Activated B cell treated with CpG ODN at 0.5 μM for 24 hours (primary cell): ENCODE results near the gene SPCS1. TPM values are rescaled to one million over a fixed set of nuclear protein-coding genes. Genes with fewer than 3 reads are reported as not detected.
"Not testable (repeated sequence)": the region's sequence is repeated elsewhere in the genome, so short reads cannot be mapped to it uniquely, and the experiment has no call there.

Experiments
- ATAC-seq: fragments of 200-7000 bp; cut with Tn5 transposase; one replicate; pipeline ENCODE4 v1.10.0; 2021; ENCODE audit warnings: low read depth, mild to moderate bottlenecking, moderate library complexity
- CTCF ChIA-PET: fragments of 350-600 bp; sonication (Branson Sonifier 250); formaldehyde crosslinking; loops from one replicate; lab custom pipeline; 2021; ENCODE audit warnings: antibody characterized with exemption; lab: Charles Lee
- POLR2A ChIA-PET: fragments of 350-600 bp; sonication (Branson Sonifier 250); formaldehyde crosslinking; loops from one replicate; lab custom pipeline; 2021; ENCODE audit warnings: antibody characterized with exemption; lab: Charles Lee
- DNase-seq: peaks from one replicate; pipeline ENCODE4 v3.0.0; 2022
- H3K27ac Mint-ChIP-seq: one replicate; pipeline ENCODE4 v1.8.0; 2020; ENCODE audit warnings: mixed read lengths
- H3K27me3 Mint-ChIP-seq: one replicate; pipeline ENCODE4 v1.8.0; 2021; ENCODE audit warnings: mixed read lengths
- H3K36me3 Mint-ChIP-seq: one replicate; pipeline ENCODE4 v1.8.0; 2021; ENCODE audit warnings: low read depth, mixed read lengths
- H3K4me1 Mint-ChIP-seq: one replicate; pipeline ENCODE4 v1.8.0; 2021; ENCODE audit warnings: mixed read lengths
- H3K4me3 Mint-ChIP-seq: one replicate; pipeline ENCODE4 v1.8.0; 2020; ENCODE audit warnings: mild to moderate bottlenecking, mixed read lengths
- H3K9me3 Mint-ChIP-seq: one replicate; pipeline ENCODE4 v1.8.0; 2020; ENCODE audit warnings: mixed read lengths
- intact Hi-C: fragments of 100-400 bp; cut with micrococcal nuclease; formaldehyde crosslinking; loops from one replicate; pipeline ENCODE4 v1.15.1; 2024
- total RNA-seq: library from RNA; stranded (reverse); gene quantifications from 2 replicates; pipeline ENCODE4 v1.2.3, GENCODE V29; 2022
- TF ChIP-seq, protein P1 (sequence below): fragments of 200-600 bp; IDR thresholded peaks from one replicate; pipeline ENCODE4 v1.8.0; 2022; ENCODE audit warnings: antibody characterized with exemption, mild to moderate bottlenecking

Gene SPCS1
- total RNA-seq, 1 donor from 2014 or later = 78.0 TPM

DNA sequence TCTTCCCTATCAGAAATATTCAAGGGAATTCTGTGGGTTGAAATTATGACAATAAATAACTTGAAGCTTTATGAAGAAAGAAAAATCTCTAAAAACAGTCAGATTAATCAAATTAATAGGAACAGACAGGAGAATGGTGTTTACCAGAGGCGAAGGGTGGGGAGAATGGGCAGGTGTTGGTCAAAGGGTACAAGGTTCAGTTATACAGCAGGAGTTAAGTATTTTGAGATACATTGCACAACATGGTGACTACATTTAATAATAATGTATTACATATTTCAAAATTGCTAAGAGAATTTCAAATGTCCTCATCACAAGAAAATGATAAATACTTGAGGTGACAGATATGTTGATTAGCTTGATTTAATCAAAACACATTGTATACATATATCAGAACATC lies 18.6 kb downstream of the SPCS1 start:
- ATAC-seq (no peak), DNase-seq (no peak)
- ChIA-PET POLR2A (no interaction called here), CTCF (no interaction called here)
- Mint-ChIP-seq H3K27ac (no peak overlapping the region), H3K36me3 (peaks cover 36% of the 10 kb centered on the region), H3K4me1 (peaks cover 10% of the 10 kb centered on the region), H3K4me3 (no peak overlapping the region), H3K9me3 (peaks cover 9% of the 10 kb centered on the region), H3K27me3 (no peaks in the 10 kb centered on the region)
- TF ChIP-seq, protein P1, sequence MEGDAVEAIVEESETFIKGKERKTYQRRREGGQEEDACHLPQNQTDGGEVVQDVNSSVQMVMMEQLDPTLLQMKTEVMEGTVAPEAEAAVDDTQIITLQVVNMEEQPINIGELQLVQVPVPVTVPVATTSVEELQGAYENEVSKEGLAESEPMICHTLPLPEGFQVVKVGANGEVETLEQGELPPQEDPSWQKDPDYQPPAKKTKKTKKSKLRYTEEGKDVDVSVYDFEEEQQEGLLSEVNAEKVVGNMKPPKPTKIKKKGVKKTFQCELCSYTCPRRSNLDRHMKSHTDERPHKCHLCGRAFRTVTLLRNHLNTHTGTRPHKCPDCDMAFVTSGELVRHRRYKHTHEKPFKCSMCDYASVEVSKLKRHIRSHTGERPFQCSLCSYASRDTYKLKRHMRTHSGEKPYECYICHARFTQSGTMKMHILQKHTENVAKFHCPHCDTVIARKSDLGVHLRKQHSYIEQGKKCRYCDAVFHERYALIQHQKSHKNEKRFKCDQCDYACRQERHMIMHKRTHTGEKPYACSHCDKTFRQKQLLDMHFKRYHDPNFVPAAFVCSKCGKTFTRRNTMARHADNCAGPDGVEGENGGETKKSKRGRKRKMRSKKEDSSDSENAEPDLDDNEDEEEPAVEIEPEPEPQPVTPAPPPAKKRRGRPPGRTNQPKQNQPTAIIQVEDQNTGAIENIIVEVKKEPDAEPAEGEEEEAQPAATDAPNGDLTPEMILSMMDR = no peak
- intact Hi-C loops = no loop called here

DNA sequence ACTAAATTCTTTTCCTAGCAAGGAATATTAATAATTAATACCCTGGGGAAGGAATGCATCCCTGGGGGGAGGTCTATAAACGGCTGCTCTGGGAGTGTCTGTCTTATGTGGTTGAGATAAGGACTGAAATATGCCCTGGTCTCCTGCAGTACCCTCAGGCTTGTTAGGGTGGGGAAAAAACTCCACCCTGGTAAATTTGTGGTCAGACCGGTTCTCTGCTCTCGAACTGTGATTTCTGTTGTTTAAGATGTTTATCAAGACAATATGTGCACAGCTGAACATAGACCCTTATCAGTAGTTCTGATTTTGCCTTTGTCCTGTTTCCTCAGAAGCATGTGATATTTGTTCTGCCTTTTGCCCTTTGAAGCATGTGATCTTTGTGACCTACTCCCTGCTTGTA lies 22.8 kb downstream of the SPCS1 start:
- peaks cover 58% of the 10 kb centered on the region for H3K36me3 Mint-ChIP-seq
- ATAC-seq, H3K27me3 Mint-ChIP-seq, CTCF ChIA-PET, H3K27ac Mint-ChIP-seq, DNase-seq, H3K4me3 Mint-ChIP-seq, intact Hi-C loops, H3K4me1 Mint-ChIP-seq, POLR2A ChIA-PET: not testable (repeated sequence)
- H3K9me3 Mint-ChIP-seq = peaks cover 10% of the 10 kb centered on the region

DNA sequence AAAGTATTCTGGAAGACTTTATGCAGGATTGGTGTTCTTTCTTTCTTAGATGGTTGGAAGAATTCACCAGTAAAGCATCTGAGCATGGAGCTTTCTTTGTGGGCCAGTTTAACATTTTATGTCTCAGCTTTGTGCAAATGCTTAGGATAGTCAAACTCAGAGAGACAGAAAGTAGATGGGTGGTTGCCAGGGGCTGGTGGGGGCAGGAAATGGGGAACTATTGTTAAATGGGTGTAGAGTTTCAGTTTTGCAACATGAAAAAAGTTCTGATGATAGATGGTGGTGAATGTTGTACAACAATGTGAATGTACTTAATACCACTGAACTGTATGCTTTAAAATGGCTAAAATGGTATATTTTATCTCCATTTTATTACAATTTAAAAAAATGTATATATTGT lies 24.8 kb downstream of the SPCS1 start:
- intact Hi-C loops = no loop called here
- CTCF ChIA-PET = no interaction called here
- no peak for DNase-seq
- no peak overlapping the region for H3K27ac Mint-ChIP-seq
- peaks cover 10% of the 10 kb centered on the region for H3K9me3 Mint-ChIP-seq
- ATAC-seq = no peak
- TF ChIP-seq, protein P1 = no peak
- peaks cover 69% of the 10 kb centered on the region for H3K36me3 Mint-ChIP-seq
- peaks cover 6% of the 10 kb centered on the region for H3K4me1 Mint-ChIP-seq
- POLR2A ChIA-PET = no interaction called here
- H3K27me3 Mint-ChIP-seq = no peaks in the 10 kb centered on the region
- H3K4me3 Mint-ChIP-seq = no peak overlapping the region

DNA sequence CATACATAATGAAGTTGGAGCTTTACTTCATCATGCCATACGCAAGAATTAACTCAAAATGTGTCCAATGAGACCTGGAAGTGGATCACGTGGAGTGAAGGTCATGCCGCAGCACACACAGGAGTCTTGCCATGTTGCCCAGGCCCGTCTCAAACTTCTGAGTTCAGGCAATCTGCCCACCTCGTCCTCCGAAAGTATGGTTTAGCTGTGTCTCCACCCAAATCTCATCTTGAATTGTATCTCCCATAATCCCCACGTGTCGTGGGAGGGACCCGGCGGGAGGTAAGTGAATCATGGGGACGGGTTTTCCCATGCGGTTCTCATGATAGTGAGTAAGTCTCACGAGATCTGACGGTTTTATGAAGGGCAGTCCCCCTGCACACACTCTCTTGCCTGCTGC lies 25.7 kb downstream of the SPCS1 start:
- POLR2A ChIA-PET = no interaction called here

DNA sequence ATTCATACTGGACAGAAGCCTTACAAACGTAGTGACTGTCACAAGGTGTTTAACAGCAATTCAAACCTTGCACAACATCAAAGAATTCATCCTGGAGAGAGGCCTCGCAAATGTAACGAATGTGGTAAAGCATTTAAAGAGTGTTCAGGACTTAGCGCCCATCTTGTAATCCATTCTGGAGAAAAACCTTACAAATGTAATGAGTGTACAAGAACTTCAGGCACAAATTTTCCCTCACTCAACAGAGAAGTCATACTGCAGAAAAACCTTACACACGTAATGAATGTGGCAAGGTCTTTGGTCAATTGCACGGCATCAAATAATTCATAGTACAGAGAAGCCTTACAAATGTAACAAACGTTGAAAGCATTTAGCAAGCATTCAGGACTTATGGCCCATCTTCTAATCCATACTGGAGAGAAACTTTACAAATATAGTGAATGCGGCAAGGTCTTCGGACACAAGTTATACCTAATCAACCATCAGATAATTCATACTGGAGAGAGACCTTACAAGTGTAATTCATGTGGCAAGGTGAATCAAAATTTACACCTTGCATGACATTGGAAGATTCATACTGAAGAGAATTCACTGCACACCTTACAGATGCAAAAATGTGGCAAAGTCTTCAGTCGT lies 27.5 kb downstream of the SPCS1 start:
- Mint-ChIP-seq H3K36me3 (peaks cover 78% of the 10 kb centered on the region), H3K4me3 (no peak overlapping the region), H3K27me3 (no peaks in the 10 kb centered on the region), H3K27ac (no peak overlapping the region), H3K4me1 (peaks cover 6% of the 10 kb centered on the region), H3K9me3 (peaks cover 9% of the 10 kb centered on the region)
- TF ChIP-seq, protein P1 = no peak
- intact Hi-C loops = no loop called here
- POLR2A ChIA-PET = no interaction called here
- DNase-seq (no peak), ATAC-seq (no peak)
- CTCF ChIA-PET = no interaction called here

More for the DNA sequence above, 25.7 kb downstream of the SPCS1 start:
- Mint-ChIP-seq H3K27ac (no peak overlapping the region), H3K36me3 (peaks cover 73% of the 10 kb centered on the region), H3K4me1 (peaks cover 6% of the 10 kb centered on the region), H3K4me3 (no peak overlapping the region), H3K27me3 (no peaks in the 10 kb centered on the region), H3K9me3 (peaks cover 10% of the 10 kb centered on the region)
- no peak for DNase-seq
- intact Hi-C loops = no loop called here
- TF ChIP-seq, protein P1 = no peak
- CTCF ChIA-PET = no interaction called here
- ATAC-seq = no peak

DNA sequence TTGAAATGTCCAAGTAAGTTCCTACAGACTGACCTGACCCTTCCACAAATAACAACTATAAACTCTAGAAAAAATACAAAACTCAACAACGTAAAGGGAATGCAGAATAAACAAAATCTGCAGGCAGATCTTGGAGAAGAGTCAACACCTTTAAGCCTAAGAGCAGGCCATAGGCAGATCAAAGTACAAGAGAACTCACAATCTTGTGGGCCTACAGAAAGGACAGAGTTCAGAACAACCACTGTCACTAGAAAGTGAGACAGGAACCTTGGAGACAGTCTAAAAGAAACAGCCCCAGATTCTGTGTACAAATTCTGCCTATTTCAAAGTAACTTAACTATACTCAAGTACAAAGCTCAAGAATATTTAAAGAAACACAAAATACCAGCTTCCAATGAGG lies 33.8 kb downstream of the SPCS1 start:
- intact Hi-C loops = no loop called here

More for the DNA sequence above, 33.8 kb downstream of the SPCS1 start:
- Mint-ChIP-seq H3K27me3 (no peaks in the 10 kb centered on the region), H3K4me3 (no peak overlapping the region), H3K9me3 (no peaks in the 10 kb centered on the region), H3K27ac (no peak overlapping the region), H3K4me1 (no peaks in the 10 kb centered on the region), H3K36me3 (peaks cover 69% of the 10 kb centered on the region)
- no peak for DNase-seq
- ChIA-PET POLR2A (no interaction called here), CTCF (no interaction called here)
- TF ChIP-seq, protein P1 = no peak
- no peak for ATAC-seq
